GM21526 (cell line): ENCODE measurements around the gene ATP9A.
"Not testable (repeated sequence)": the region's sequence is repeated elsewhere in the genome, so short reads cannot be mapped to it uniquely, and the experiment has no call there.

Experiments used
- ATAC-seq: cut with Tn5 transposase; IDR thresholded peaks from one replicate; pipeline ENCODE4 v1.9.1; 2021; ENCODE audit warnings: moderate library complexity; ENCODE audit not compliant: unreplicated experiment, low FRiP score

Gene ATP9A

GRCh38 chr20:51729771-51730170 is 38.4 kb downstream of the ATP9A start:
- no peak for ATAC-seq

GRCh38 chr20:51728737-51729136 is 39.5 kb downstream of the ATP9A start:
- ATAC-seq = no peak

GRCh38 chr20:51727872-51728271 is 40.3 kb downstream of the ATP9A start:
- no peak for ATAC-seq

GRCh38 chr20:51725584-51726176 is 42.5 kb downstream of the ATP9A start:
- no peak for ATAC-seq

- ATAC-seq = not testable (repeated sequence)
Measured at GRCh38 chr20:51723026-51723425, 45.2 kb downstream of the ATP9A start.

GRCh38 chr20:51722246-51722645 is 45.9 kb downstream of the ATP9A start:
- not testable (repeated sequence) for ATAC-seq

GRCh38 chr20:51720854-51721253 is 47.3 kb downstream of the ATP9A start:
- no peak for ATAC-seq

GRCh38 chr20:51720384-51720783 is 47.8 kb downstream of the ATP9A start:
- no peak for ATAC-seq

GRCh38 chr20:51715856-51716185 is 52.4 kb downstream of the ATP9A start:
- ATAC-seq = no peak

- no peak for ATAC-seq
Measured at GRCh38 chr20:51715163-51715855, 52.9 kb downstream of the ATP9A start.

GRCh38 chr20:51713213-51713598 is 55.0 kb downstream of the ATP9A start:
- no peak for ATAC-seq

- no peak for ATAC-seq
Measured at GRCh38 chr20:51712501-51713212, 55.5 kb downstream of the ATP9A start.

GRCh38 chr20:51711426-51711825 is 56.8 kb downstream of the ATP9A start:
- no peak for ATAC-seq

GRCh38 chr20:51710361-51710894 is 57.8 kb downstream of the ATP9A start:
- no peak for ATAC-seq

- no peak for ATAC-seq
Measured at GRCh38 chr20:51705400-51705799, 62.8 kb downstream of the ATP9A start.

- ATAC-seq = no peak
Measured at GRCh38 chr20:51703400-51704287, 64.5 kb downstream of the ATP9A start.

GRCh38 chr20:51702556-51702955 is 65.6 kb downstream of the ATP9A start:
- ATAC-seq = no peak

- ATAC-seq = no peak
Measured at GRCh38 chr20:51700809-51701285, 67.3 kb downstream of the ATP9A start.

- ATAC-seq = no peak
Measured at GRCh38 chr20:51698252-51698651, 69.9 kb downstream of the ATP9A start.

- ATAC-seq = no peak
Measured at GRCh38 chr20:51697096-51697826, 70.9 kb downstream of the ATP9A start.
